Liver (tissue), 9 donors: ENCODE results near the gene ABHD16B. TPM values are rescaled to one million over a fixed set of nuclear protein-coding genes. Genes with fewer than 3 reads are reported as not detected.

ENCODE experiments used
- DNase-seq: peaks from one replicate; pipeline ENCODE4 v3.0.0-alpha.2; 2017; ENCODE audit warnings: low spot score
- H3K27ac ChIP-seq, 2 donors: one replicate each; pipeline ENCODE4 v1.7.0; 2013; ENCODE audit warnings: inconsistent platforms in 2 of 2, low read length in 2 of 2, control low read depth in 1 of 2, low read depth in 1 of 2, mild to moderate bottlenecking in 1 of 2
- H3K27me3 ChIP-seq, 4 donors: one replicate each; pipeline versions ENCODE4 v1.6.1 to v1.7.0; 2013; ENCODE audit warnings: low read length in 3 of 4, inconsistent platforms in 1 of 4, mild to moderate bottlenecking in 1 of 4, moderate library complexity in 1 of 4; ENCODE audit not compliant: control insufficient read depth in 4 of 4, insufficient read depth in 4 of 4
- H3K36me3 ChIP-seq, 4 donors: one replicate each; pipeline versions ENCODE4 v1.6.1 to v1.7.0; 2013; ENCODE audit warnings: low read length in 3 of 4, mild to moderate bottlenecking in 3 of 4, low read depth in 1 of 4, moderate library complexity in 1 of 4; ENCODE audit not compliant: control insufficient read depth in 4 of 4, insufficient read depth in 3 of 4
- H3K4me1 ChIP-seq, 4 donors: one replicate each; pipeline versions ENCODE4 v1.6.1 to v1.7.0; 2013; ENCODE audit warnings: low read length in 3 of 4, mild to moderate bottlenecking in 3 of 4, moderate library complexity in 1 of 4; ENCODE audit not compliant: control insufficient read depth in 4 of 4, insufficient read depth in 4 of 4
- H3K4me3 ChIP-seq, 3 donors: one replicate each; pipeline versions ENCODE4 v1.6.1 to v1.7.0; 2013; ENCODE audit warnings: low read length in 3 of 3, control low read depth in 1 of 3, low read depth in 1 of 3, mild to moderate bottlenecking in 1 of 3
- H3K9ac ChIP-seq, 2 donors: one replicate each; pipeline ENCODE4 v1.7.0; 2013; ENCODE audit warnings: low read length in 2 of 2, mild to moderate bottlenecking in 2 of 2, moderate library complexity in 2 of 2, control low read depth in 1 of 2, low read depth in 1 of 2
- H3K9me3 ChIP-seq, 4 donors: one replicate each; pipeline versions ENCODE4 v1.6.1 to v1.7.0; 2013; ENCODE audit warnings: low read length in 3 of 4; ENCODE audit not compliant: control insufficient read depth in 4 of 4
- EGR1 ChIP-seq, 2 donors: IDR thresholded peaks; 2 replicates each; pipeline ENCODE4 v1.6.1; 2016 to 2018; ENCODE audit warnings: antibody characterized with exemption in 2 of 2, low read depth in 2 of 2
- FOXA1 ChIP-seq: IDR thresholded peaks from 2 replicates; pipeline ENCODE4 v1.6.1; 2016; ENCODE audit warnings: antibody characterized with exemption
- FOXA2 ChIP-seq: IDR thresholded peaks from 2 replicates; pipeline ENCODE4 v1.6.1; 2016; ENCODE audit warnings: antibody characterized with exemption
- GABPA ChIP-seq, 2 donors: IDR thresholded peaks in 1 of 2; conservative IDR thresholded peaks in 1 of 2; 2 replicates each; pipeline ENCODE4 v1.6.1; 2016; ENCODE audit warnings: antibody characterized with exemption in 2 of 2, mild to moderate bottlenecking in 1 of 2, moderate library complexity in 1 of 2
- HNF4A ChIP-seq, 2 donors: conservative IDR thresholded peaks; 2 replicates each; pipeline ENCODE4 v1.6.1; 2016; ENCODE audit warnings: antibody characterized with exemption in 2 of 2, mild to moderate bottlenecking in 2 of 2
- HNF4G ChIP-seq: IDR thresholded peaks from 2 replicates; pipeline ENCODE4 v1.6.1; 2016; ENCODE audit warnings: antibody characterized with exemption
- JUND ChIP-seq, 2 donors: IDR thresholded peaks; 2 replicates each; pipeline ENCODE4 v1.6.1; 2016; ENCODE audit warnings: antibody characterized with exemption in 2 of 2
- NR2F2 ChIP-seq: IDR thresholded peaks from 2 replicates; pipeline ENCODE4 v1.6.1; 2016; ENCODE audit warnings: antibody characterized with exemption
- RAD21 ChIP-seq, 2 donors: IDR thresholded peaks; 2 replicates each; pipeline ENCODE4 v1.6.1; 2016; ENCODE audit warnings: antibody characterized with exemption in 2 of 2, mild to moderate bottlenecking in 2 of 2
- SP1 ChIP-seq: IDR thresholded peaks from 2 replicates; pipeline ENCODE4 v1.6.1; 2018; ENCODE audit warnings: antibody characterized with exemption, mild to moderate bottlenecking
- TAF1 ChIP-seq: conservative IDR thresholded peaks from 2 replicates; pipeline ENCODE4 v1.6.1; 2016; ENCODE audit warnings: antibody characterized with exemption, mild to moderate bottlenecking
- YY1 ChIP-seq: IDR thresholded peaks from 2 replicates; pipeline ENCODE4 v1.6.1; 2016; ENCODE audit warnings: antibody characterized with exemption, mild to moderate bottlenecking
- WGBS: extraction: QIAGEN DNeasy Blood & Tissue Kit; methylation state at CpG from one replicate; pipeline ENCODE4 v1.1.7; 2013; 5-methylcytosine and 5-hydroxymethylcytosine counted together
- polyA plus RNA-seq, 2 donors: library from polyadenylated mRNA; stranded (reverse) in 1 of 2; unstranded in 1 of 2; fragments of 200-250 nt in 1 of 2; fragments of >200 nt in 1 of 2; fragmentation: Nextera tagmentation in 1 of 2; extraction: Ambion mirVana in 1 of 2; gene quantifications; one replicate each; pipeline versions ENCODE4 v1.2.1 to v1.2.3, GENCODE V29; 2013 to 2015
- total RNA-seq, 2 donors: library from RNA; depleted of rRNA; stranded (reverse); fragments of >200 nt; gene quantifications; one replicate each; pipeline ENCODE4 v1.2.3, GENCODE V29; 2014
- TF ChIP-seq, protein P1 (sequence below): IDR thresholded peaks from 2 replicates; pipeline ENCODE4 v1.6.1; 2016; ENCODE audit warnings: antibody characterized with exemption
- TF ChIP-seq, protein P2 (sequence below): IDR thresholded peaks from 2 replicates; pipeline ENCODE4 v1.6.1; 2016; ENCODE audit warnings: antibody characterized with exemption, mild to moderate bottlenecking
- TF ChIP-seq, protein P3 (sequence below): IDR thresholded peaks from 2 replicates; pipeline ENCODE4 v1.6.1; 2016; ENCODE audit warnings: antibody characterized with exemption
- TF ChIP-seq, protein P4 (sequence below): fragments of 150-350 bp; IDR thresholded peaks from 2 replicates; pipeline ENCODE4 v1.5.1; 2017; ENCODE audit warnings: improper control_type of control experiment, low read depth, low read length; ENCODE audit not compliant: missing input control
- TF ChIP-seq, protein P5 (sequence below): IDR thresholded peaks from 2 replicates; pipeline ENCODE4 v1.6.1; 2016; ENCODE audit warnings: antibody characterized with exemption
- donor health status: healthy.
- donor health status: healthy.
- donor health status: healthy.
- donor health status: healthy.
- donor health status: healthy.

Gene ABHD16B
- total and polyA plus RNA-seq, 4 donors: 0.10 TPM; not detected in 3

DNA sequence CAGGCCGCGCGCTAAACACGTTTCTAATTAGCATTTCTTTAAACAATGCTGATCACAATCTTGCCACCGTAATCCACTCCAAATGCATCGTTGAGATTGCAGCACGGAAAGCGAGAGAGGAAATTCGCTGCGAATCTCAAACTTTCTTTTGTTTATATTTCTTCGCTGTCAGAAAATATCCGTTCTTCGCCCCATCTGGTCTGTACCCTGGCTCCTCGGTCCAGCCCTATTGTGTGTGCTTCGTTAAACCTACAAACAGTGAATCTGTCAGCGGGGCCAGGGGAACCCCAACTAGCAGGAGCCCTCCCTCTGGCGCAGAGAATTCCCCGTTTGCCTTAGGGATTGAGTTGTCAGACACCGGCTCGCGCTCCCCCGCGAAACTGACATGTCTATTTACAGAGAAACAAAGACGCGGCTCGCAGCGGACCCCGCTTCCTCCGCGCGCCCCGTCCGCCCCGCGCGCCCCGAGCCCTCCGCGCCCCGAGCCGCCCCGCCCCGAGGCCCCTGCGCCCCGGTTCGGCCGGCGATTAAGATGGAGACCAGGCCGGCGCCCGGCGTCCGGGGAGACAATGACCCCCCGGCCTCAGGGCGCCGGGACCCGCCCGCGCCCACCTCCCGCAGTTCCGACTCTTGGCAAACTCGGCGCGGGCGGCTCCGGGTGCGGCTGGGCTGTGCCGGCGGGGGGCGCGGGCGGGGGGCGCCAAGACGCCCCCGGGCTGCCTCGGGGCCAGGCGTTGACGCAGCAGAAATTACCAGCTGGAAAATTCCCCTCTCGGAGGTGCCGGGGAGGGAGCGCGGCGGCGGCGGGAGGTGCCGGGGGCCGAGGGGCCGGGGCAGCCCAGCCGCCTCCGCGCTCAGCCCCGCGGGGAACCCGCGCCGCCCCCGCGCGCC is 31.1 kb upstream of the ABHD16B start:
- H3K27me3 ChIP-seq: no peaks in the 10 kb centered on the region
- 4% methylated on average over 99 of the region's 99 CpGs for WGBS
- no peaks in the 10 kb centered on the region for H3K36me3 ChIP-seq
- H3K9ac ChIP-seq: peak overlapping the region in 1 of 2 donors; percentile 65
- DNase-seq: no peak
- H3K4me1 ChIP-seq: peaks cover 4 to 24% (median 8%) of the 10 kb centered on the region in 4 donors
- TF ChIP-seq, protein P1, sequence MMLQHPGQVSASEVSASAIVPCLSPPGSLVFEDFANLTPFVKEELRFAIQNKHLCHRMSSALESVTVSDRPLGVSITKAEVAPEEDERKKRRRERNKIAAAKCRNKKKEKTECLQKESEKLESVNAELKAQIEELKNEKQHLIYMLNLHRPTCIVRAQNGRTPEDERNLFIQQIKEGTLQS: no peak
- TF ChIP-seq, protein P2, sequence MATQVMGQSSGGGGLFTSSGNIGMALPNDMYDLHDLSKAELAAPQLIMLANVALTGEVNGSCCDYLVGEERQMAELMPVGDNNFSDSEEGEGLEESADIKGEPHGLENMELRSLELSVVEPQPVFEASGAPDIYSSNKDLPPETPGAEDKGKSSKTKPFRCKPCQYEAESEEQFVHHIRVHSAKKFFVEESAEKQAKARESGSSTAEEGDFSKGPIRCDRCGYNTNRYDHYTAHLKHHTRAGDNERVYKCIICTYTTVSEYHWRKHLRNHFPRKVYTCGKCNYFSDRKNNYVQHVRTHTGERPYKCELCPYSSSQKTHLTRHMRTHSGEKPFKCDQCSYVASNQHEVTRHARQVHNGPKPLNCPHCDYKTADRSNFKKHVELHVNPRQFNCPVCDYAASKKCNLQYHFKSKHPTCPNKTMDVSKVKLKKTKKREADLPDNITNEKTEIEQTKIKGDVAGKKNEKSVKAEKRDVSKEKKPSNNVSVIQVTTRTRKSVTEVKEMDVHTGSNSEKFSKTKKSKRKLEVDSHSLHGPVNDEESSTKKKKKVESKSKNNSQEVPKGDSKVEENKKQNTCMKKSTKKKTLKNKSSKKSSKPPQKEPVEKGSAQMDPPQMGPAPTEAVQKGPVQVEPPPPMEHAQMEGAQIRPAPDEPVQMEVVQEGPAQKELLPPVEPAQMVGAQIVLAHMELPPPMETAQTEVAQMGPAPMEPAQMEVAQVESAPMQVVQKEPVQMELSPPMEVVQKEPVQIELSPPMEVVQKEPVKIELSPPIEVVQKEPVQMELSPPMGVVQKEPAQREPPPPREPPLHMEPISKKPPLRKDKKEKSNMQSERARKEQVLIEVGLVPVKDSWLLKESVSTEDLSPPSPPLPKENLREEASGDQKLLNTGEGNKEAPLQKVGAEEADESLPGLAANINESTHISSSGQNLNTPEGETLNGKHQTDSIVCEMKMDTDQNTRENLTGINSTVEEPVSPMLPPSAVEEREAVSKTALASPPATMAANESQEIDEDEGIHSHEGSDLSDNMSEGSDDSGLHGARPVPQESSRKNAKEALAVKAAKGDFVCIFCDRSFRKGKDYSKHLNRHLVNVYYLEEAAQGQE: no peak
- TF ChIP-seq NR2F2: no peak
- TF ChIP-seq TAF1: no peak
- no peak for TF ChIP-seq RAD21 (IDR thresholded peaks at IDR 0.05)
- TF ChIP-seq FOXA1: no peak
- TF ChIP-seq HNF4A (conservative IDR thresholded peaks at IDR 0.05): no peak
- TF ChIP-seq, protein P3, sequence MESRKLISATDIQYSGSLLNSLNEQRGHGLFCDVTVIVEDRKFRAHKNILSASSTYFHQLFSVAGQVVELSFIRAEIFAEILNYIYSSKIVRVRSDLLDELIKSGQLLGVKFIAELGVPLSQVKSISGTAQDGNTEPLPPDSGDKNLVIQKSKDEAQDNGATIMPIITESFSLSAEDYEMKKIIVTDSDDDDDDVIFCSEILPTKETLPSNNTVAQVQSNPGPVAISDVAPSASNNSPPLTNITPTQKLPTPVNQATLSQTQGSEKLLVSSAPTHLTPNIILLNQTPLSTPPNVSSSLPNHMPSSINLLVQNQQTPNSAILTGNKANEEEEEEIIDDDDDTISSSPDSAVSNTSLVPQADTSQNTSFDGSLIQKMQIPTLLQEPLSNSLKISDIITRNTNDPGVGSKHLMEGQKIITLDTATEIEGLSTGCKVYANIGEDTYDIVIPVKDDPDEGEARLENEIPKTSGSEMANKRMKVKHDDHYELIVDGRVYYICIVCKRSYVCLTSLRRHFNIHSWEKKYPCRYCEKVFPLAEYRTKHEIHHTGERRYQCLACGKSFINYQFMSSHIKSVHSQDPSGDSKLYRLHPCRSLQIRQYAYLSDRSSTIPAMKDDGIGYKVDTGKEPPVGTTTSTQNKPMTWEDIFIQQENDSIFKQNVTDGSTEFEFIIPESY: no peak
- no peak for TF ChIP-seq GABPA (IDR thresholded peaks at IDR 0.05 in 1 of 2, conservative IDR thresholded peaks at IDR 0.05 in 1 of 2)
- no peak for TF ChIP-seq JUND (IDR thresholded peaks at IDR 0.05)
- TF ChIP-seq, protein P4, sequence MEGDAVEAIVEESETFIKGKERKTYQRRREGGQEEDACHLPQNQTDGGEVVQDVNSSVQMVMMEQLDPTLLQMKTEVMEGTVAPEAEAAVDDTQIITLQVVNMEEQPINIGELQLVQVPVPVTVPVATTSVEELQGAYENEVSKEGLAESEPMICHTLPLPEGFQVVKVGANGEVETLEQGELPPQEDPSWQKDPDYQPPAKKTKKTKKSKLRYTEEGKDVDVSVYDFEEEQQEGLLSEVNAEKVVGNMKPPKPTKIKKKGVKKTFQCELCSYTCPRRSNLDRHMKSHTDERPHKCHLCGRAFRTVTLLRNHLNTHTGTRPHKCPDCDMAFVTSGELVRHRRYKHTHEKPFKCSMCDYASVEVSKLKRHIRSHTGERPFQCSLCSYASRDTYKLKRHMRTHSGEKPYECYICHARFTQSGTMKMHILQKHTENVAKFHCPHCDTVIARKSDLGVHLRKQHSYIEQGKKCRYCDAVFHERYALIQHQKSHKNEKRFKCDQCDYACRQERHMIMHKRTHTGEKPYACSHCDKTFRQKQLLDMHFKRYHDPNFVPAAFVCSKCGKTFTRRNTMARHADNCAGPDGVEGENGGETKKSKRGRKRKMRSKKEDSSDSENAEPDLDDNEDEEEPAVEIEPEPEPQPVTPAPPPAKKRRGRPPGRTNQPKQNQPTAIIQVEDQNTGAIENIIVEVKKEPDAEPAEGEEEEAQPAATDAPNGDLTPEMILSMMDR: no peak
- no peak for TF ChIP-seq EGR1 (IDR thresholded peaks at IDR 0.05; ENCODE audit: low read depth in 2 of 2)
- TF ChIP-seq YY1: no peak
- no peak for TF ChIP-seq HNF4G
- TF ChIP-seq FOXA2: no peak
- no peak for TF ChIP-seq SP1
- TF ChIP-seq, protein P5, sequence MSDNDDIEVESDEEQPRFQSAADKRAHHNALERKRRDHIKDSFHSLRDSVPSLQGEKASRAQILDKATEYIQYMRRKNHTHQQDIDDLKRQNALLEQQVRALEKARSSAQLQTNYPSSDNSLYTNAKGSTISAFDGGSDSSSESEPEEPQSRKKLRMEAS: no peak
- H3K27ac ChIP-seq: peak overlapping the region; percentile 6 to 50
- no peaks in the 10 kb centered on the region for H3K9me3 ChIP-seq
- H3K4me3 ChIP-seq: peak overlapping the region; percentile 1 to 75 (median 5)
